Omental fat pad (tissue), 4 donors: ENCODE data around the gene C10orf95. TPM values are rescaled to one million over a fixed set of nuclear protein-coding genes. Genes with fewer than 3 reads are reported as not detected.
"Not testable (repeated sequence)": the region's sequence is repeated elsewhere in the genome, so short reads cannot be mapped to it uniquely, and the experiment has no call there.

Source experiments
- ATAC-seq: fragments of 150-250 bp; one replicate; pipeline ENCODE4 v1.9.1; 2016; ENCODE audit warnings: mild to moderate bottlenecking, moderate library complexity; ENCODE audit not compliant: low FRiP score
- DNase-seq: peaks from one replicate; pipeline ENCODE4 v3.0.0-alpha.2; 2019; ENCODE audit warnings: low spot score
- total RNA-seq, 4 donors: library from RNA; depleted of rRNA; stranded (reverse); fragments of >200 nt; gene quantifications; one replicate each; pipeline ENCODE4 v1.1.0, GENCODE V29; 2016
- TF ChIP-seq, protein P1 (sequence below), 3 donors: fragments of 450-650 bp; IDR thresholded peaks; one replicate each; pipeline ENCODE4 v1.5.1; 2016 to 2017; ENCODE audit warnings: antibody characterized with exemption in 3 of 3, mild to moderate bottlenecking in 3 of 3, moderate library complexity in 2 of 3

Gene C10orf95
- total RNA-seq, 4 donors from 2014 or later = 0.84 TPM; not detected in 3

DNA sequence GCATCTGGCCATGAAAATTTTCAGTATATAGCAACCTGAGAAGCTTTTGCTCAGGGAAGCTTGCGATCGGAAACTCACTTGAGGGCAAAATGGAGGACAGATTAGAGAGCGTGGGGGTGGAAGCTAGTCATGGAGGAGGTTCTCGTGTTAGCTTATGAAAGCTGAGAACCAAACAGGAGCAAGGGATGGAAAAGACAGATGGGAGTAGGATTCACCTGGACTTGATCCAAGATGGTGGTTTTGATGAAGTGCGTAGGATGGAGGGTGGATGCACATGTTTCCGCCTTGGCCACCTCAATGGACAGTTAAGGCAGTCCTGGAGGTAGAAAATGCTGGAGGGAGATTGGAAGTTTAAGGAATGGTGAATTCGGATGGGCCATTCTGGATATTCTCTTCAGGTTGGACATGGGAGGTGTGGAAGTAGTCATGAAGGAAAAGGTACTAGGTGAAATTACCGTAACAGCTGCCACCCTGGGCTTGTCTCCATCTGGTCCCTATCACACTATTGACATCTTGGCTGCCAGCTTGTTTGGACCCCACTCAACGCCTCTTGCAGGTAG is 6.3 kb upstream of the C10orf95 start:
- TF ChIP-seq, protein P1, sequence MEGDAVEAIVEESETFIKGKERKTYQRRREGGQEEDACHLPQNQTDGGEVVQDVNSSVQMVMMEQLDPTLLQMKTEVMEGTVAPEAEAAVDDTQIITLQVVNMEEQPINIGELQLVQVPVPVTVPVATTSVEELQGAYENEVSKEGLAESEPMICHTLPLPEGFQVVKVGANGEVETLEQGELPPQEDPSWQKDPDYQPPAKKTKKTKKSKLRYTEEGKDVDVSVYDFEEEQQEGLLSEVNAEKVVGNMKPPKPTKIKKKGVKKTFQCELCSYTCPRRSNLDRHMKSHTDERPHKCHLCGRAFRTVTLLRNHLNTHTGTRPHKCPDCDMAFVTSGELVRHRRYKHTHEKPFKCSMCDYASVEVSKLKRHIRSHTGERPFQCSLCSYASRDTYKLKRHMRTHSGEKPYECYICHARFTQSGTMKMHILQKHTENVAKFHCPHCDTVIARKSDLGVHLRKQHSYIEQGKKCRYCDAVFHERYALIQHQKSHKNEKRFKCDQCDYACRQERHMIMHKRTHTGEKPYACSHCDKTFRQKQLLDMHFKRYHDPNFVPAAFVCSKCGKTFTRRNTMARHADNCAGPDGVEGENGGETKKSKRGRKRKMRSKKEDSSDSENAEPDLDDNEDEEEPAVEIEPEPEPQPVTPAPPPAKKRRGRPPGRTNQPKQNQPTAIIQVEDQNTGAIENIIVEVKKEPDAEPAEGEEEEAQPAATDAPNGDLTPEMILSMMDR (IDR thresholded peaks at IDR 0.05) = no peak
- DNase-seq (no peak), ATAC-seq (no peak)

DNA sequence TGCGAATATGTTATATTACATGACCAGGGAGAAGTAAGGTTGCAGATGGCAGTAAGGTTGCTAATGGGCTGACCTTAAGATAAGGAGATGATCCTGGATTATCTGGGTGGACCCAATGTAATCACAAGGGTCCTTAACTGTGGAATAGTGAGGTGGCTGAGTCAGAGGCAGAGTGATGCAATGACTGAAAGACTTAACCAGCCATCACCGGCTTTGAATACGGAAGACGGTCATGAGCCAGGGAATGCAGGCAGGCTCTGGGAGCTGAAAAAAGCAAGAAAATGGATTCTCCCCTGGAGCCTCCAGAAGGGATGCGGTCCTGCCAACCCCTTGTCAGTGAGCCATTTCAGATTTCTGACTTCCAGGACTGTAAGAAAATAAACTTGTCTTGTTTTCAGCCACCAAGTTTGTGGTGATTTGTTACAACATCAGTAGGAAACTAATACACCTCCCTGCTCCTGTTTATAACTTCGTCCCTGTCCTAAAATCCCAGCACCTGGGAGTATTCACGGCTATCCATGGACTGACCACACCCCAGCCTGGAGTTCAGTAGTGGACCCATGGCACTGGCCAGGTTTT is 4.6 kb upstream of the C10orf95 start:
- TF ChIP-seq, protein P1 (IDR thresholded peaks at IDR 0.05) = no peak
- DNase-seq (no peak), ATAC-seq (peak; percentile 43)

DNA sequence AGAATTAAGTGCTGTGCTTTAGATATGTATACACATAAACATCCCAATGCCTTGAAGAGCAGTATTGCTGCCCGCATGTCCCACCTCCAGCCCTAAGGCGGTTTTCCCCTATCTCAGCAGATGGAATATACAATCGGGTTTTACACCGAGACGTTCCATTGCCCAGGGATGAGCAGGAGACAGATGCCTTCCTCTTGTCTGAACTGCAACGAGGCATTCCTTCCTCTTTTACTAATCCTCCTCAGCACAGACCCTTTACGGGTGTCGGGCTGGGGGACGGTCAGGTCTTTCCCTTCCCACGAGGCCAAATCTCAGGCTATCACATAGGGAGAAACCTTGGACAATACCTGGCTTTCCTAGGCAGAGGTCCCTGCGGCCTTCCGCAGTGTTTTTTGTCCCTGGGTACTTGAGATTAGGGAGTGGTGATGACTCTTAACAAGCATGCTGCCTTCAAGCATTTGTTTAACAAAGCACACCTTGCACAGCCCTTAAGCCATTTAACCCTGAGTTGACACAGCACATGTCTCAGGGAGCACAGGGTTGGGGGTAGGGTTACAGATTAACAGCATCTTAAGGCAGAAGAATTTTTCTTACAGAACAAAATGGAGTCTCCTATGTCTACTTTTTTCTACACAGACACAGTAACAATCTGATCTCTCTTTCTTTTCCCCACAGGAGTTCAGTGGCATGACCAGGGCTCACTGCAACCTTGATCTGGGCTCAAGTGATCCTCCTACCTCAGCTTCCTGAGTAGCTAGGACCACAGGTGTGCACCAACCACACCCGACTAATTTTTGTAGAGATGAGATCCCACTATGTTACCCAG is 3.5 kb upstream of the C10orf95 start:
- ATAC-seq, DNase-seq: not testable (repeated sequence)

DNA sequence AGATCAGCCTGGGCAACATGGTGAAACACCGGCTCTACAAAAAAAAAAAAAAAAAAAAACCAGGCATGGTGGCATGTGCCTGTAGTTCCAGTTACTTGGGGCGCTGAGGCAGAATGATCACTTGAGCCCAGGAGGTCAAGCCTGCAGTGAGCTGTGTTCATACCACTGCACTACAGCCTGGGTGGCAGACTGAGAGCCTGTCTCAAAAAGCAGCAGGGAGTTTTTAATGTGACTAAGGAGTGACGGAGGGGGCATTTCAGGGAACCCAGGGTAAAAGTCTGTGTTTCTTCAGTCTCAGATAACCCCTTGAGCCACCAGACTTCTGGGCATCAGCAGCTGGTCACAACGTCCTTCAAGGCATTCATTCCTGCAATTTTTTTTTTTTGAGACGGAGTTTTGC is 2.2 kb upstream of the C10orf95 start:
- no peak for ATAC-seq
- TF ChIP-seq, protein P1 (IDR thresholded peaks at IDR 0.05) = no peak
- no peak for DNase-seq

DNA sequence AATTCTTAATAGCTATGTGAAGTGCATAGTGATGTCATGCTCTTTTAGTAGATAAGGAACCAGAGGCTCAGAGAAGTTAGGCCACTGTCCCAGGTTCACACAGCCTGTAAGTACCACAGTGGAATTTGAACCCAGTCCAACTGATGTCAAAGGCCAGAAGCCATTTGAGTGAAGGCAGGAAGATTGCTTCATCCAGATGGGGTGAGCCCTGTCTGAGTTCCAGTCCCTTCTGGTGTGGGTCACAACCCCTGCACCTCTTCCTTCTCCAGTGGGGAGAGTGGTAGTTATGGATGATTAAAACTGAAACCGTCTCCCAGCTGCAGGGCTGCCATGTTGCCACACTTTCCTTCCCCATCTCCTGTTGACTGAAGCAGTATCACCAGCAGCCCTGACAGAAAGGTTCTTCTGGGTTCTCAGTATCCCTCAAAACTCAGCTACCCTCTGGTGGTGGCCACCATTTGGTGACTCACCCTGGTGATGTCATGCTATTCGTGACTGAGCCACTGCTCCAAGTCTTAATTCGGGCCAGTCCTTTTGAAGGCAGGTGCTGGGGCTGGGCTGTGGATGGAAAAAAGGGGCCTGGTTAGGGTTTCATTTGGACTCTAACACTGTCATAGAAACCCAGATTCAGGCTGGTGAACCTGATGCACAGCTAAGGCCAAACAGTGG is 1.5 kb upstream of the C10orf95 start:
- ATAC-seq (peak; percentile 22), DNase-seq (no peak)
- TF ChIP-seq, protein P1 (IDR thresholded peaks at IDR 0.05) = no peak

DNA sequence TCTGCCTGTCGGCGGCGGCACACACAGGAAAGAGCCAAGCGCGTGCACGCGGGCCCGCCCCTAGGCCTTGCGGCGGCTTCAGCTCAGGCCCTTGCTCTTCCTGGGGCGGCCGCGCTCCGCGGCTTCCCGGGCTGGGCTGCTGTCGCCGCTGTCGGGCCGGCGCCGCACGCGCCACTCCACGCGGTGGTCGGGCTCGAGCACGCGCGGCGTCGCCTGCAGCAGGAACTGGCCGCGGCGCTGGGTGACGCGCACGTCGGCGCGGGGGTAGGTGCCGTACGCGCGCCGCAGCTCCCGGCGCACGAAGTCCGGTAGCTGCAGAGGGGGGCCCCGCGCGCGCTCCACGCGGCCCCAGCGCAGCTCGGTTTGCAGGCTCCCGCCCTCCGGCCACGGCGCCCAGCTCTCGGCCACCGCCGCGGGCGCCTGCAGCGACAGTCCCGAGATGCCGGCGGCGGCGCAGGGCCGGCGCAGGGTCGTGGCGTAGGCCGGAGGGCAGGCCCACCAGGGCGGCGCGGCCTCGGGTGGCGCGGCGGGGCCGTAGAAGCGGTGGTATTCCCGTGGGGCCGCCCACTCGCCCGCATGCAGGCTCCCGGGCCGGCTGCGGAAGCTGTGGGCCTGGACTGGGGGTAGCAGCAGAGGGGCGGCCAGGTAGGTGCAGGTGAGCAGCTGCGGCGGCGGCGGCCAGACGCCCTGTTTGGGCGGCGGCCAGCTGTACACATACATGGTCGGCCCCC is 804 bp downstream of the C10orf95 start:
- ATAC-seq (peak; percentile 76), DNase-seq (no peak)
- TF ChIP-seq, protein P1 (IDR thresholded peaks at IDR 0.05) = no peak

DNA sequence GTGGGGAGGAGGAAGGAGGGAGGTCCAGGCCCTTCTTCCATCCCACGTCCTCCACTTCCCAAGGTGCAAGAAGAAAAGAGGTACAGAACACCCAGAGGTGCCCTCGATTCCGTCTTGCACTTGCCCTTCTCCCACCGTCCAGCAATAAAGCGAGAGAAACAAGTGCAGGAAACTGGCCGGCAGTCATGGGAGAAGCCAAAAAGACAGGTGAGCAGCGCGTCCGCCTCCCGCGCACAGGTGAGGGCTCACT is 1.3 kb downstream of the C10orf95 start:
- TF ChIP-seq, protein P1 (IDR thresholded peaks at IDR 0.05) = no peak
- DNase-seq = no peak
- ATAC-seq = no peak
